ENCODE results near the gene CCDC74B.

DNA sequence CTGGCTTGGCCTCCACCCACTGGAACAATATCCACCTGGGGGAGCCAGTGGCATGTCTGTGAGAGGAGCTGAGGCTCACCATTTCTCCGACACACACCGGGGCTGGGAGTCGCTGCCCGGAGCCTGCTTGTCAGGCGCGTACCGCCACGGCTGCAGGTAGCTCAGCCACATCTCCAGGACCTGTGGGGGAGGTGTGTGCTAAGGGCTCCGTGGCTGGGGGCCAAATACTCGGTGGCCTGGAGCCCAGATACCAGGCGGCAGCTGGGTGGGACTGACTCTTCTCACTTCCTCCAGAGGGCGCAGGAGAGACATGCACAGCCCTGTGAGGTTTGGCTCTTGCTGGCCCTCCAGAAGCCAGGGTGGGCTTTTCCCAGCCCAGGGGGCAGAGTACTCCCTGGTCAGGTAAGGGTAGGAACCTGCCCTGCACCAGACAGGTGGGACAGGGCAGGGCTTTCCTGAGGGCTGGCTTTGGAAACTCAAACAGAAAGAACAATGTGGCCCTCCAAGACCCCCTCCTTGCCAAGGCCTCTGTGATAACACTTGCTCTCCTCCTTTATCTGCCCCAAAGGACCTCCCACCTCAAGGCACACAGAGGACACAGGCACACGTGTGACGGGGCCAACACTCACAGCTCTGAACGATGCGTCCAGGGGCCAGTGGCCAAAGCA is 11.2 kb upstream of the CCDC74B start:
- TF ChIP-seq, protein P1, sequence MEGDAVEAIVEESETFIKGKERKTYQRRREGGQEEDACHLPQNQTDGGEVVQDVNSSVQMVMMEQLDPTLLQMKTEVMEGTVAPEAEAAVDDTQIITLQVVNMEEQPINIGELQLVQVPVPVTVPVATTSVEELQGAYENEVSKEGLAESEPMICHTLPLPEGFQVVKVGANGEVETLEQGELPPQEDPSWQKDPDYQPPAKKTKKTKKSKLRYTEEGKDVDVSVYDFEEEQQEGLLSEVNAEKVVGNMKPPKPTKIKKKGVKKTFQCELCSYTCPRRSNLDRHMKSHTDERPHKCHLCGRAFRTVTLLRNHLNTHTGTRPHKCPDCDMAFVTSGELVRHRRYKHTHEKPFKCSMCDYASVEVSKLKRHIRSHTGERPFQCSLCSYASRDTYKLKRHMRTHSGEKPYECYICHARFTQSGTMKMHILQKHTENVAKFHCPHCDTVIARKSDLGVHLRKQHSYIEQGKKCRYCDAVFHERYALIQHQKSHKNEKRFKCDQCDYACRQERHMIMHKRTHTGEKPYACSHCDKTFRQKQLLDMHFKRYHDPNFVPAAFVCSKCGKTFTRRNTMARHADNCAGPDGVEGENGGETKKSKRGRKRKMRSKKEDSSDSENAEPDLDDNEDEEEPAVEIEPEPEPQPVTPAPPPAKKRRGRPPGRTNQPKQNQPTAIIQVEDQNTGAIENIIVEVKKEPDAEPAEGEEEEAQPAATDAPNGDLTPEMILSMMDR (IDR thresholded peaks at IDR 0.05), result peak in 5 of 7 experiments; percentile 41 to 69 (median 49)
- peak in 1 of 3 donors; percentile 26 for TF ChIP-seq POLR2AphosphoS5 (IDR thresholded peaks at IDR 0.05)
